K562 (cell line): Measurements from ENCODE around the gene MTPN. TPM values are rescaled to one million over a fixed set of nuclear protein-coding genes. Genes with fewer than 3 reads are reported as not detected.
A peak's percentile ranks its signal among the peaks of the same experiment; 100 is the strongest.

Experiments
- ETV1 ChIP-seq: fragments of 450-650 bp; conservative IDR thresholded peaks from 2 replicates; pipeline ENCODE4 v1.6.1; 2016; ENCODE audit warnings: missing genetic modification characterization, control low read depth, low read depth, missing compliant biosample characterization
- GABPB1 ChIP-seq: sonication (generic); formaldehyde crosslinking; IDR thresholded peaks from 2 replicates; pipeline ENCODE4 v1.8.0; 2022; ENCODE audit warnings: mild to moderate bottlenecking, missing genetic modification reagents
- MIER1 ChIP-seq: fragments of 450-650 bp; IDR thresholded peaks from 2 replicates; pipeline ENCODE4 v1.6.1; 2016; ENCODE audit warnings: antibody characterized with exemption, mild to moderate bottlenecking, low read depth
- NCOA4 ChIP-seq: fragments of 450-650 bp; IDR thresholded peaks from 2 replicates; pipeline ENCODE4 v1.6.1; 2018; ENCODE audit warnings: mild to moderate bottlenecking; ENCODE audit not compliant: partially characterized antibody
- NCOR1 ChIP-seq: fragments of 450-650 bp; IDR thresholded peaks from 2 replicates; pipeline ENCODE4 v1.6.1; 2016; ENCODE audit warnings: mild to moderate bottlenecking, moderate library complexity
- SMARCB1 ChIP-seq: IDR thresholded peaks from 2 replicates; pipeline ENCODE4 v1.6.1; 2011; ENCODE audit warnings: improper control_type of control experiment, low read depth; ENCODE audit not compliant: insufficient read length
- SMARCC2 ChIP-seq: fragments of 450-650 bp; IDR thresholded peaks from 2 replicates; pipeline ENCODE4 v1.6.1; 2017; ENCODE audit warnings: antibody characterized with exemption, moderate library complexity, mild to moderate bottlenecking, low read depth
- TRIM24 ChIP-seq, 2 experiments: fragments of 450-650 bp; IDR thresholded peaks; 2 replicates each; pipeline ENCODE4 v1.6.1; 2016
- ZNF24 ChIP-seq: fragments of 450-650 bp; IDR thresholded peaks from 2 replicates; pipeline ENCODE4 v1.6.1; 2016
- polyA plus RNA-seq, 8 experiments: library from polyadenylated mRNA; depleted of rRNA in 4 of 8; stranded (reverse) in 5 of 8; unstranded in 3 of 8; fragments of >200 nt; fragmentation: Nextera tagmentation in 2 of 8; fragmentation: Illumina TruSeq in 1 of 8; extraction: Ambion mirVana in 2 of 8; extraction: Trizol in 1 of 8; gene quantifications; 2 replicates each; pipeline versions ENCODE4 v1.2.1 to v1.2.3, GENCODE V29; 2011 to 2014; ENCODE audit warnings: inconsistent platforms in 1 of 8, missing spikeins in 1 of 8
- total RNA-seq, 7 experiments: library from RNA; depleted of rRNA in 6 of 7; stranded (reverse); fragments of >200 nt in 6 of 7; fragmentation: Illumina TruSeq in 2 of 7; extraction: Trizol in 2 of 7; gene quantifications; 2 replicates each; pipeline versions ENCODE4 v1.2.1 to v1.2.3, GENCODE V29; 2011 to 2021; ENCODE audit warnings: low replicate concordance in 1 of 7
- TF ChIP-seq, protein P1 (sequence below): fragments of 450-650 bp; IDR thresholded peaks from 2 replicates; pipeline ENCODE4 v1.6.1; 2016; ENCODE audit warnings: mild to moderate bottlenecking, moderate library complexity
- TF ChIP-seq, protein P2 (sequence below), 2 experiments: fragments of 450-650 bp; conservative IDR thresholded peaks; 2 replicates each; pipeline ENCODE4 v1.6.1; 2017; ENCODE audit warnings: mild to moderate bottlenecking in 2 of 2, moderate library complexity in 2 of 2
- TF ChIP-seq, protein P3 (sequence below): fragments of 150-350 bp; conservative IDR thresholded peaks from 2 replicates; pipeline ENCODE4 v1.6.1; 2014; ENCODE audit warnings: low read length

The MTPN gene
- total and polyA plus RNA-seq, 9 of the 15 experiments (the other 6 are each of a cell fraction or from before 2014, with no cell fraction given), result 68.5 to 261 (median 156) TPM

DNA sequence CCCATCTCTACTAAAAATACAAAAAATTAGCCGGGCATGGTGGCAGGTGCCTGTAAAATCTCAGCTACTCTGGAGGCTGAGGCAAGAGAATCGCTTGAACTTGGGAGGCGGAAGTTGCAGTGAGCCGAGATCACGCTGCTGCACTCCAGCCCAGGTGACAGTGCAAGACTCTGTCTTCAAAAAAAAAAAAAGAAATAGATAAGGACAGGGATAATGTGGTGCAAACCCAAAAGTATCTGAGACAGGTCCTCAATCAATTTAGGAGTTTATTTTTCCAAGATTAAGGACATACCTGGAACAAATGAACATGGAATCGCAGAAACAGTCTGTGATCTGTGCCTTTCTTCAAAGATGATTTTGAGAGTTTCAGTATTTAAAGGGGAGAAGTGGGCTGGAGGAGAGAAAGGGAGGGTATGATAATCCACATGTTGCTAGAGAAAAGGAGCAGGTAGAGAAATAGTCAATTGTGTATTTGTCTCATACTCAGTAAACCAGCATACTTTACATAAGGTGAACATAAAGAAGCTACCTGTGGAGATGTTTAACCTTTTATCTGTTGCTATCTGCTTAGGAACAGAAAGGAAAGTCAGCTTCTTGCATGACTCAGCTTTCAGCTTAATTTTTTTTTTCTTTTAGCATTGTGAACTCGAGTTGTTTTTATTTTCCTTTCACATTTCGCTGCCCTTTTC, 4.9 kb upstream of the MTPN start (continued):
- TF ChIP-seq, protein P1, sequence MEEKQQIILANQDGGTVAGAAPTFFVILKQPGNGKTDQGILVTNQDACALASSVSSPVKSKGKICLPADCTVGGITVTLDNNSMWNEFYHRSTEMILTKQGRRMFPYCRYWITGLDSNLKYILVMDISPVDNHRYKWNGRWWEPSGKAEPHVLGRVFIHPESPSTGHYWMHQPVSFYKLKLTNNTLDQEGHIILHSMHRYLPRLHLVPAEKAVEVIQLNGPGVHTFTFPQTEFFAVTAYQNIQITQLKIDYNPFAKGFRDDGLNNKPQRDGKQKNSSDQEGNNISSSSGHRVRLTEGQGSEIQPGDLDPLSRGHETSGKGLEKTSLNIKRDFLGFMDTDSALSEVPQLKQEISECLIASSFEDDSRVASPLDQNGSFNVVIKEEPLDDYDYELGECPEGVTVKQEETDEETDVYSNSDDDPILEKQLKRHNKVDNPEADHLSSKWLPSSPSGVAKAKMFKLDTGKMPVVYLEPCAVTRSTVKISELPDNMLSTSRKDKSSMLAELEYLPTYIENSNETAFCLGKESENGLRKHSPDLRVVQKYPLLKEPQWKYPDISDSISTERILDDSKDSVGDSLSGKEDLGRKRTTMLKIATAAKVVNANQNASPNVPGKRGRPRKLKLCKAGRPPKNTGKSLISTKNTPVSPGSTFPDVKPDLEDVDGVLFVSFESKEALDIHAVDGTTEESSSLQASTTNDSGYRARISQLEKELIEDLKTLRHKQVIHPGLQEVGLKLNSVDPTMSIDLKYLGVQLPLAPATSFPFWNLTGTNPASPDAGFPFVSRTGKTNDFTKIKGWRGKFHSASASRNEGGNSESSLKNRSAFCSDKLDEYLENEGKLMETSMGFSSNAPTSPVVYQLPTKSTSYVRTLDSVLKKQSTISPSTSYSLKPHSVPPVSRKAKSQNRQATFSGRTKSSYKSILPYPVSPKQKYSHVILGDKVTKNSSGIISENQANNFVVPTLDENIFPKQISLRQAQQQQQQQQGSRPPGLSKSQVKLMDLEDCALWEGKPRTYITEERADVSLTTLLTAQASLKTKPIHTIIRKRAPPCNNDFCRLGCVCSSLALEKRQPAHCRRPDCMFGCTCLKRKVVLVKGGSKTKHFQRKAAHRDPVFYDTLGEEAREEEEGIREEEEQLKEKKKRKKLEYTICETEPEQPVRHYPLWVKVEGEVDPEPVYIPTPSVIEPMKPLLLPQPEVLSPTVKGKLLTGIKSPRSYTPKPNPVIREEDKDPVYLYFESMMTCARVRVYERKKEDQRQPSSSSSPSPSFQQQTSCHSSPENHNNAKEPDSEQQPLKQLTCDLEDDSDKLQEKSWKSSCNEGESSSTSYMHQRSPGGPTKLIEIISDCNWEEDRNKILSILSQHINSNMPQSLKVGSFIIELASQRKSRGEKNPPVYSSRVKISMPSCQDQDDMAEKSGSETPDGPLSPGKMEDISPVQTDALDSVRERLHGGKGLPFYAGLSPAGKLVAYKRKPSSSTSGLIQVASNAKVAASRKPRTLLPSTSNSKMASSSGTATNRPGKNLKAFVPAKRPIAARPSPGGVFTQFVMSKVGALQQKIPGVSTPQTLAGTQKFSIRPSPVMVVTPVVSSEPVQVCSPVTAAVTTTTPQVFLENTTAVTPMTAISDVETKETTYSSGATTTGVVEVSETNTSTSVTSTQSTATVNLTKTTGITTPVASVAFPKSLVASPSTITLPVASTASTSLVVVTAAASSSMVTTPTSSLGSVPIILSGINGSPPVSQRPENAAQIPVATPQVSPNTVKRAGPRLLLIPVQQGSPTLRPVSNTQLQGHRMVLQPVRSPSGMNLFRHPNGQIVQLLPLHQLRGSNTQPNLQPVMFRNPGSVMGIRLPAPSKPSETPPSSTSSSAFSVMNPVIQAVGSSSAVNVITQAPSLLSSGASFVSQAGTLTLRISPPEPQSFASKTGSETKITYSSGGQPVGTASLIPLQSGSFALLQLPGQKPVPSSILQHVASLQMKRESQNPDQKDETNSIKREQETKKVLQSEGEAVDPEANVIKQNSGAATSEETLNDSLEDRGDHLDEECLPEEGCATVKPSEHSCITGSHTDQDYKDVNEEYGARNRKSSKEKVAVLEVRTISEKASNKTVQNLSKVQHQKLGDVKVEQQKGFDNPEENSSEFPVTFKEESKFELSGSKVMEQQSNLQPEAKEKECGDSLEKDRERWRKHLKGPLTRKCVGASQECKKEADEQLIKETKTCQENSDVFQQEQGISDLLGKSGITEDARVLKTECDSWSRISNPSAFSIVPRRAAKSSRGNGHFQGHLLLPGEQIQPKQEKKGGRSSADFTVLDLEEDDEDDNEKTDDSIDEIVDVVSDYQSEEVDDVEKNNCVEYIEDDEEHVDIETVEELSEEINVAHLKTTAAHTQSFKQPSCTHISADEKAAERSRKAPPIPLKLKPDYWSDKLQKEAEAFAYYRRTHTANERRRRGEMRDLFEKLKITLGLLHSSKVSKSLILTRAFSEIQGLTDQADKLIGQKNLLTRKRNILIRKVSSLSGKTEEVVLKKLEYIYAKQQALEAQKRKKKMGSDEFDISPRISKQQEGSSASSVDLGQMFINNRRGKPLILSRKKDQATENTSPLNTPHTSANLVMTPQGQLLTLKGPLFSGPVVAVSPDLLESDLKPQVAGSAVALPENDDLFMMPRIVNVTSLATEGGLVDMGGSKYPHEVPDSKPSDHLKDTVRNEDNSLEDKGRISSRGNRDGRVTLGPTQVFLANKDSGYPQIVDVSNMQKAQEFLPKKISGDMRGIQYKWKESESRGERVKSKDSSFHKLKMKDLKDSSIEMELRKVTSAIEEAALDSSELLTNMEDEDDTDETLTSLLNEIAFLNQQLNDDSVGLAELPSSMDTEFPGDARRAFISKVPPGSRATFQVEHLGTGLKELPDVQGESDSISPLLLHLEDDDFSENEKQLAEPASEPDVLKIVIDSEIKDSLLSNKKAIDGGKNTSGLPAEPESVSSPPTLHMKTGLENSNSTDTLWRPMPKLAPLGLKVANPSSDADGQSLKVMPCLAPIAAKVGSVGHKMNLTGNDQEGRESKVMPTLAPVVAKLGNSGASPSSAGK, result peak; percentile 60
- TF ChIP-seq, protein P2, sequence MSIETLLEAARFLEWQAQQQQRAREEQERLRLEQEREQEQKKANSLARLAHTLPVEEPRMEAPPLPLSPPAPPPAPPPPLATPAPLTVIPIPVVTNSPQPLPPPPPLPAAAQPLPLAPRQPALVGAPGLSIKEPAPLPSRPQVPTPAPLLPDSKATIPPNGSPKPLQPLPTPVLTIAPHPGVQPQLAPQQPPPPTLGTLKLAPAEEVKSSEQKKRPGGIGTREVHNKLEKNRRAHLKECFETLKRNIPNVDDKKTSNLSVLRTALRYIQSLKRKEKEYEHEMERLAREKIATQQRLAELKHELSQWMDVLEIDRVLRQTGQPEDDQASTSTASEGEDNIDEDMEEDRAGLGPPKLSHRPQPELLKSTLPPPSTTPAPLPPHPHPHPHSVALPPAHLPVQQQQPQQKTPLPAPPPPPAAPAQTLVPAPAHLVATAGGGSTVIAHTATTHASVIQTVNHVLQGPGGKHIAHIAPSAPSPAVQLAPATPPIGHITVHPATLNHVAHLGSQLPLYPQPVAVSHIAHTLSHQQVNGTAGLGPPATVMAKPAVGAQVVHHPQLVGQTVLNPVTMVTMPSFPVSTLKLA (conservative IDR thresholded peaks at IDR 0.05), result peak in 1 of 2 experiments; percentile 61; a peak in 2 of 4 replicates
- TF ChIP-seq ETV1 (tag) (peak; percentile 58; the same call in 1 of the 2 replicates), SMARCC2 (peak; percentile 83), TRIM24 (IDR thresholded peaks at IDR 0.05) (0 out of 4 replicates have a peak, but pooled peaks of 1 of the 2 experiments have one; percentile 8), GABPB1 (CRISPR knock-in tag) (no peak), NCOA4 (no peak), NCOR1 (peak; percentile 36; the same call in 1 of the 2 replicates), ZNF24 (peak; percentile 27; the same call in 1 of the 2 replicates), SMARCB1 (peak; percentile 76), MIER1 (0 out of 2 replicates have a peak, but pooled peaks have one; percentile 45)
- TF ChIP-seq, protein P3, sequence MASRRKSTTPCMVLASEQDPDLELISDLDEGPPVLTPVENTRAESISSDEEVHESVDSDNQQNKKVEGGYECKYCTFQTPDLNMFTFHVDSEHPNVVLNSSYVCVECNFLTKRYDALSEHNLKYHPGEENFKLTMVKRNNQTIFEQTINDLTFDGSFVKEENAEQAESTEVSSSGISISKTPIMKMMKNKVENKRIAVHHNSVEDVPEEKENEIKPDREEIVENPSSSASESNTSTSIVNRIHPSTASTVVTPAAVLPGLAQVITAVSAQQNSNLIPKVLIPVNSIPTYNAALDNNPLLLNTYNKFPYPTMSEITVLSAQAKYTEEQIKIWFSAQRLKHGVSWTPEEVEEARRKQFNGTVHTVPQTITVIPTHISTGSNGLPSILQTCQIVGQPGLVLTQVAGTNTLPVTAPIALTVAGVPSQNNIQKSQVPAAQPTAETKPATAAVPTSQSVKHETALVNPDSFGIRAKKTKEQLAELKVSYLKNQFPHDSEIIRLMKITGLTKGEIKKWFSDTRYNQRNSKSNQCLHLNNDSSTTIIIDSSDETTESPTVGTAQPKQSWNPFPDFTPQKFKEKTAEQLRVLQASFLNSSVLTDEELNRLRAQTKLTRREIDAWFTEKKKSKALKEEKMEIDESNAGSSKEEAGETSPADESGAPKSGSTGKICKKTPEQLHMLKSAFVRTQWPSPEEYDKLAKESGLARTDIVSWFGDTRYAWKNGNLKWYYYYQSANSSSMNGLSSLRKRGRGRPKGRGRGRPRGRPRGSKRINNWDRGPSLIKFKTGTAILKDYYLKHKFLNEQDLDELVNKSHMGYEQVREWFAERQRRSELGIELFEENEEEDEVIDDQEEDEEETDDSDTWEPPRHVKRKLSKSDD, result no peak
